GM21576 (cell line): ENCODE data around the gene SNX10.
A peak's percentile ranks its signal among the peaks of the same experiment; 100 is the strongest.

Source experiments
- ATAC-seq: cut with Tn5 transposase; IDR thresholded peaks from one replicate; pipeline ENCODE4 v1.9.1; 2021; ENCODE audit warnings: mild to moderate bottlenecking, moderate library complexity; ENCODE audit not compliant: unreplicated experiment

Gene SNX10

DNA sequence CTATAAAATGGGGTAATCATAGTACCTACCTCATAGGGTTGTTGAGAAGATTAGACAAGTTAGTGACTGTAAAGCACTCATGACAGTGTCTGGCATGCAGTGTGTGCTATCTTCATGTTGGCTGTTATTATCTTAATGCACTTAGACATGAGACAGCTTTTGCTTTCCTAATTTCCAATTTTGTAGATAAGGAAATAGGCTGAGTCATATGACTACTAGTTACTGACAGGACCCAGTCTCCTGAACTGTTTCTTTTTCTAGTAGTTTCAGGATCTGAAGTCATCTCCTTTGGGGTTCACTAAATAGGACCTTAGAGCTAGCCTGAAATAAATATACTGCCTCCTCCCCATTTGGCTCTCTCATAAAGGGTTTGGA, 74.2 kb downstream of the SNX10 start:
- no peak for ATAC-seq

DNA sequence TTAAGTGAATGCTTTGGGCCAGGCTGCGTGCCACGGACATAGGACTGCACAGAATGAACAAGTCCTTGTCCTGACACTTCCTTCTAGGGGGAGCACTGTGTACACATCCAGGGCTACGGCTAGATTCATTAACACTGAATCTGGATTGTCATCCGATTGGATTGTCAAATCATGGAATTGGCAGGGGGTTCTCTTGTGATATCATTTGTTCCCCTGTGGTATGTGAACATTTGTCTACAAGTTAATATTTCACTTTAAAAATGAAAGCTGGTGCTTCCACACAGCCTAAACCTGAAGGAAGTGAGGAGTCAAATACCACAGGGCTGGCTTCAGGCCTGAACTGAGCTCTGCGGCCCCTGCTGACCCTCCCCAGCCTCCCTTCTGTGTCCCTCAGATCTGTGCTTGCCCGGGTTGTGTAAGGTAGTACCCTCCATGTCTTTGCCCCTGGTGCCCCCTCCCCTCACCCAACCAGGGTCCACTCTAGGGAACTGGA, 75.6 kb downstream of the SNX10 start:
- ATAC-seq, result no peak

- ATAC-seq, result no peak
Measured at GRCh38 chr7:26368542-26368941, 76.9 kb downstream of the SNX10 start.

DNA sequence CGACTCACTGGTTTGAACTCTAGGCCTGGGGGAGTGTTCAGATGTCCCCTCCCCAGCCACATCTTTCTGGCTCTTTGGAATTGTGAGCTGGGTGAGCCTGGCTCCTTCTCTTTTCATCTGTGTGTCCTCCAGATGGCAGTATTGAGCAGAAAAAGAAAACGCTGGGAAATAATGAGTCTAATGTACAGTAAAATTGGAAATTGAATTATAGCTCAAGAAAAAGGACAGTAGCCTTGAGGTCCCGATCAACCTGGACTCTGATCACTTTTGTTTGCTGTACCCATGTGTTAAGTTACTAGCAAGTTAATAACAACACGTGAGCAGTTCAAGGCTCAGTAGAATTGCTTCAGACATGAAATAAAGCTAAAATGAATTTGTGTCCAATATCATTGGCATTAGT, 77.9 kb downstream of the SNX10 start:
- ATAC-seq, result no peak

DNA sequence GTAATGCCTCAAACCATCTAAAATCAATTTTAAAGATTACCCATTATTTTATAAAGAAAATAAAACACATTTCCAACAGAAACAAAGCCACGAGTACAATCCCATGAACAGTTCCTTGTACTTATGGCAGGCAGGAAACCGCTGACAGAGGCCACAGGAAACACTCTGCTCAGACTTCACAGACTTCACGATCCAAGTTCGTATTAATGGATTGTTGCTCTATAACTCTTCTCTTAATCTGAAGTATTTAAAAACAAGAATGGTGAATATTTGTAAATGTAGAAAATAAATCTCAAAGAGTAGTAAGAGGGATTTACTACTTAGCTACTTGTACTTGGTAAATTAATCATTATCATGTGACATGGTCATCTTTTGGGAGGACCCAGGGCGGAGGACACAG, 78.3 kb downstream of the SNX10 start:
- no peak for ATAC-seq

DNA sequence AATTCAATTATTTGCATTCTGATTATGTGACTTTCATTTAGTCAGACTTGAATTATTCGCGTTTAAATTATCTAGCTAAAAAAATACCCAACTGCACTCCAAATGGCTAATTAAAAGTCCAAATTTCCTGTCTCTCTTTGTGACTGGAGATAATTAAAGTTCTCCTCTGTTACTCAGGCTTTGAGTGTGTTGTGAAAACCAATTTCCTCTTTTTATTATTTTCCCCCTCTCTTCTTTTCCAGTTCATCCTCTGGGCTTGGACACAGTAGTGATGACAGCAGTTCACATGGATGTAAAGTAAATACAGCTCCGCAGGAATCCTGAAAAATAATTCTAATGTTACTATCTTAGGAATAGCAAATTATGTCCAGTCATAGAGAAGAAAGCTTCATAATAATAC, 80.6 kb downstream of the SNX10 start:
- ATAC-seq, result no peak

GRCh38 chr7:26372704-26373103, 81.0 kb downstream of the SNX10 start:
- no peak for ATAC-seq

DNA sequence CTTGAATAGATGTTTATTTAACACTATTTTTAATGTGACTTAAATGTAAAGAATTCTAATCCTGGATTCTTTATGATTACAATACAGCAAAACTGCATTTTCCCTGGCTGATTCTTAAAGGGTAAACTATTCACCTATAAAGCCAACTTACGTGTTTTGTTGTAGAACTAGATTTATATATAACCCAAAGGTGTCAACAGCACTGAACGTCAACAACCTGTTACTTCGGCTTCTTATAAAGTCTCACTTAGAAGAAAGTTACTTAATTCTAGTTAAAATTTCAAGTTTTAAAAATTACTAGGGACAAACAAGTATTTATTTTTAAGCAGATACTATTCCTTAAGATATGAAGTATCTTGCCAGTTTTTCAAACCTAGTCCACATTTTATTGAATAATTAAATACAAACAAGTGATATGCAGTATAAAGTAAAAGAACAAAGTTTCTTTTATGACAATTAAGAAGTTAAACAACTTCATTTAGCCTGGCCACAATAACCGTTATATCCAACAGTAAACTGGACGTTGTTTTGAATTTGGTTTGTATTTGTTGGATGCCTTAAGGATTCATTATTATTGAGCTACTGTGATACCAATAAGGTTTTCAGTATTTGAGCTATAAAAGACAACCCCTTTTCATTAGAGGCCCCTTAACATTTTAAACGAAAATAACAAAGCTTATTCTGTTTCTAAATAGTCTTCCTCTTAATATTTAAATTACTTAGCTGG, 83.1 kb downstream of the SNX10 start:
- no peak for ATAC-seq

DNA sequence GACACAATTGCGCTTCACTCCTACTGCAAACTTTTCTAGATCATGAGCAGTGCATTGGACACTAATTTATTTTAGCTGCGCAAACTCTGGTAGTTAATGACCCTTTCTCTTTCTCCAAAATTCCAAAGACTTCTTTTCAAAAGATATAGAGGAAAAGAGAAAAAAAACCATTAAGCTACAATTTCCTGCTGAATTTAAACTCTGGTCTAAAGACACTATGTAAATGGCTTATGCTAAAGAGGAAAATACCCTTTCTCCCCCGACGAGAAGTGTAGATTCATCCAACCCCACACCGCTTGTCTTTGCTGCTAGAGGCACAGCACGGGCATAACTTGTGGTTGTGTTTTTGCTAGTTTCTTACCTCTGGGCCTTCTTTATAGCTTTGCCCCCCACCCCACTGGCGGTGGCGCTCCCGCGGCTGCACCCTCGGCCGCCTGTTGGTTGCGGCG, 84.1 kb downstream of the SNX10 start:
- ATAC-seq, result no peak

DNA sequence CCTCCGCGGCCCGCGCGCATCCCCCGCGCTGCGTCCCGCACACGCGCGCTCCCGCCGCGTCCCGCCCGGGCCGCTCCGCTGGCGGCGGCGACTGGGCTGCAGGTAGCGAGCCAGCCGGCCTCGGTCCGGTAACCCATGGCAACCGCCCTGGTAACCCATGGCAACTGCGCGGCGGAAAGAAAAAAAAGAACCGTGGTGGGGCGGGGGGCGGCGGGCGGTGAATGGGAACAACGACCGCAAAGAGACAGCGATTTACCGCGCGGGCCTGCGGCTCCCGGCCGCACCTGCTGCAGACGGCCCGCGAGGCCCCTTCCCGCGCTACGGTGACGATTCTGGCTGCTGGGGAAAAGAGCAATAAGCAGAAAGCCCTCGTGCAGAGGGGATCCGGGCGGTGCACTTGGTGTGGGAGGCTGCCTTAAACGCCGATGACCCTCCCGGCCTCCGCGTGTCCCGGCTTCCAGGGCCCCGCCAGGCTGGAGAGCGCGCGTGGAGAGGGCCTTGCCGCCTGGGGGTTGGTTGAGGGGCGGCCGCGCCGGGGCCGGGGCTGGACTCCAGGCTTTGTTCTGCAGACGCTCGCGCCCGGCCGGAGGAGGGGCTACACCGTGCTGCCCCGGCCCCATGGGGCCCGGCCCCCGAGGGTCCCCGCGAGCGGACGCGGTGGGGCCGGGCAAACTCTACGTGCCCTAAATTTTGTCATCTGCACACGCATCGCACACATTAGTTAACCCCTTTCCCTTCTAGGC, 84.7 kb downstream of the SNX10 start:
- ATAC-seq, result peak; percentile 31

DNA sequence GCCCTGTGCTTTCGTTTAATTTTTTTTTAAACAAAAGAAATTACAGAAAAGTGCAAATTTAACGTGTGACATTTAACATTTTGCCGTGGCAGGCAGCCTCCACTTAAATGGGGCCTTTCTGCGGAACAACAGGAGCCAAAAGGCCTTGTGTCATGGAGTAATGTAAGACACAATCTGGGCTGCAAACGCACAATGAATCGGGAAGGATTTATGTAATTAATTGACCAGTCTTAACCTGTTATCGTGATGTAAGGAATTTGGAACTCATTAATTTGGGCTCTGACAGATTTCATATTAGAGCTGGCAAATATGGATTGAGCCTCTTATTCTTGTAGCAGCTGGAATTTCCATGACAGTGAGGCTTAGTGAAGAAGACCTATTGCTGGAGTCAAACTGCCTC, 86.4 kb downstream of the SNX10 start:
- no peak for ATAC-seq

GRCh38 chr7:26379711-26380110, 88.0 kb downstream of the SNX10 start:
- ATAC-seq, result no peak

DNA sequence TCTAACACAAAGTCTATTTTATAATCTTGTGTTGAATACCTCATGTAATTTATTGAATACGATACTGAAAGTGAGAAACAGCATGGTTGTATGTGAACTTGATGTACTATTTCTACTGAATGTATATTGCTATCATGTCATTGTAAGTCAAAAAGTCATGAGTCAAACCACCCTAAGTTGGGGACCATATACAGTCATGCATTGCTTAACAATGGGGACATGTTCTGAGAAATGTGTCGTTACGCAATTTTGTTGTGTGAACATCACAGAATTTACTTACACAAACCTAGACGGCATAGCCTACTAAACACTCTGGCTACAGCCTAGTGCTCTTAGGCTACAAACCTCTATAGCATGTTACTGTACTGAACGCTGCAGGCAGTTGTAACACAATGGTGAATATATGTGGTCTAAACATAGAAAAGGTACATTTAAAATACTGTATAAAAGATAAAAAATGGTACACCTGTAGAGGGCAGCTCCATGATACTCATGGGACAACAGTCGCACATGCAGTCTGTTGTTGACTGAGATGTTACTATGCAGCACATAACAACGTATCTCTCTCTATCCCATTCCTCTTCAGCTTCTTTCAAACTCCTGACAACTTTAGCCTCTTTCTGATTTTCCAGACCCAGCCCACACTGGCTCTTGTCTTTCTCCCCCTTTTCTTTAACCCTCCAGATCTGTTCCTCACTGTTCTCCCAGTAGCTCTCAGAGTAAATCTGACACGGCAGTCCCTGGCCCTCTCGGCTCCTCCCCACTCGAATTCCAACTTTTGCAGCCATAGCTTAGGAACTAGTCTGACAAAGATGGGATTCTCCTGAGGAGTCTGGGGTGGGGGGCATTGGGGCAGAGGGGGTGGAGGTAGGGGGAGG, 90.1 kb downstream of the SNX10 start:
- no peak for ATAC-seq

DNA sequence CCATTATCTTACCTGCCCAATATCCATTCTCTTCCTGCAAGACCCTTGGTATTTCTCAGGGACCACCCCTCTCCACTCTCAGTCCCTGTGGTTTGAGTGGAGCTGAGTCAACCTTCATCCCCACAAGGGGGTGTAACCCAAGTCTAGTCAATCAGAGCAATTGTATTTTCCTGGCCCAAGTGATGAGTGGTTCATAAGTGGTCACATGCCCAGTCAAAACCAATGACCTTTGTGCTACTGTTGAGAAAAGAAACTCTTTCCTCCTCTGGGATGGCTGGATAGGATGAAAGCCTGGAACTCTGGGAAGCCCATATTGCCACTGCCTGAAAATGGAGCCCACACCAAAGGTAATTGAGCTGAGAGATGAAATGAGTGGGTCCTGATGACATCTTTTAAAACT, 93.6 kb downstream of the SNX10 start:
- ATAC-seq, result no peak

GRCh38 chr7:26387731-26388130, 96.1 kb downstream of the SNX10 start:
- no peak for ATAC-seq

GRCh38 chr7:26388256-26388655, 96.6 kb downstream of the SNX10 start:
- peak; percentile 79 for ATAC-seq

DNA sequence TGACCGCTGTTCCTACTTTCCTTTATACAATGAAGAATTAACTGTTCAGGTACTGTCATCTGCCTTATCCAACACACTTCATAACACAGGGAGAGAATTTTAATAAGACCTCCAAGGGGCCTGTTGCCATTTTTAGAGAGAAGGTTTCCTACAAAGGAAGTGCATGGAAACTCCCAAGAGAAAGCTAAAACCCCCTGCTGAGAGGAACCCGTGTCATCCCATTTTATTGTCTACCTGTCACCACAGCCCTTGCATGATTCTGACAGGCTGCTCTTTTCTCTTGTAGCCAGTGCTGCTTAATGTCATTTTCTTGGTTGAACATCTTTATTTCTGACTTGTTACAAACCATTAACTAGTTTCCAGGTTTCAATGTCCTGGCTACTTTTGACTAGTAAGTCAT, 98.4 kb downstream of the SNX10 start:
- ATAC-seq, result no peak

- ATAC-seq, result no peak
Measured at GRCh38 chr7:26393818-26394217, 102.2 kb downstream of the SNX10 start.

DNA sequence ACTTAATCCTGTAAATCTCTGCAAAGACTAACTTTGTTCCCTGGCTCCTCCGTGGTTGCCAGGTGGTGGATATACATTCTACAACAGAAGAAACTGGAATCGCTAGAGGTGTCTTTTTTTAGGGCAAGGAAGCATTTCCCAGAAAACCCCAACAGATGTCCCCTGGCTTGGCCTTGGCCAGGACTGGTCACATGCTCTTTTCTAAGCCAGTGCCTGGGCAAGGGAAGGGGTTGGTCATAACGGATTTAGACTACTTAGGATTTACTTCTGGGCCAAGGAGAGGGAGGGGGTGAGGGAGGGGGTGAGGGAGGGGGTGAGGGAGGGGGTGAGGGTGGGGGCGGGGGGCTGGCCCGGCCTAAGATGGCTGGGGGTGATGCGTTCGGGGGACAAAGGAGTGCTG, 105.7 kb downstream of the SNX10 start:
- ATAC-seq, result no peak

- peak; percentile 18 for ATAC-seq
Measured at GRCh38 chr7:26397796-26398426, 106.2 kb downstream of the SNX10 start.

DNA sequence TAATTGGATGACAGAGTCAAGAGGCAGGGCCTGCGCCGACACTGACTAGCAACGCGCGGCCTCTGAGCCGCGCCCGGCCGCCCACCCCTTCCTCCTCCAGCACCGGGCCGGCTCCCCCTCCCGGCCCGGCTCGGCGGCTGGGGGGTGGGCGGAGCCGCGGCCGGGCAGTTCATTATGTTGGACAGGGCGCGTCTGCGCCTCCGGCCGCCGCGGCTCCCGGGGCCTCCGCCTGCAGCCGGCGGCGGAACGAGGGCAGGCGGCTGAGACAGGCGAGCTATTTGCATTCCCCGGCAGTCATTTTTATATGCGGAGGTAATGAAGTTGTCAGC, 106.7 kb downstream of the SNX10 start:
- peak; percentile 37 for ATAC-seq
